Loucy (cell line): Measurements from ENCODE around the gene MICAL2.

ENCODE experiments used
- EZH2phosphoT487 ChIP-seq: fragments of 200-600 bp; IDR thresholded peaks from 2 replicates; pipeline ENCODE4 v1.6.1; 2018; ENCODE audit warnings: antibody characterized with exemption, mild to moderate bottlenecking, moderate library complexity, borderline replicate concordance
- TF ChIP-seq, protein P1 (sequence below): fragments of 200-600 bp; sonication (generic); conservative IDR thresholded peaks from 2 replicates; pipeline ENCODE4 v1.5.1; 2014; ENCODE audit warnings: mild to moderate bottlenecking, antibody characterized with exemption, low read length

GRCh38 chr11:12106501-12106900, 3.9 kb upstream of the MICAL2 start:
- TF ChIP-seq, protein P1, sequence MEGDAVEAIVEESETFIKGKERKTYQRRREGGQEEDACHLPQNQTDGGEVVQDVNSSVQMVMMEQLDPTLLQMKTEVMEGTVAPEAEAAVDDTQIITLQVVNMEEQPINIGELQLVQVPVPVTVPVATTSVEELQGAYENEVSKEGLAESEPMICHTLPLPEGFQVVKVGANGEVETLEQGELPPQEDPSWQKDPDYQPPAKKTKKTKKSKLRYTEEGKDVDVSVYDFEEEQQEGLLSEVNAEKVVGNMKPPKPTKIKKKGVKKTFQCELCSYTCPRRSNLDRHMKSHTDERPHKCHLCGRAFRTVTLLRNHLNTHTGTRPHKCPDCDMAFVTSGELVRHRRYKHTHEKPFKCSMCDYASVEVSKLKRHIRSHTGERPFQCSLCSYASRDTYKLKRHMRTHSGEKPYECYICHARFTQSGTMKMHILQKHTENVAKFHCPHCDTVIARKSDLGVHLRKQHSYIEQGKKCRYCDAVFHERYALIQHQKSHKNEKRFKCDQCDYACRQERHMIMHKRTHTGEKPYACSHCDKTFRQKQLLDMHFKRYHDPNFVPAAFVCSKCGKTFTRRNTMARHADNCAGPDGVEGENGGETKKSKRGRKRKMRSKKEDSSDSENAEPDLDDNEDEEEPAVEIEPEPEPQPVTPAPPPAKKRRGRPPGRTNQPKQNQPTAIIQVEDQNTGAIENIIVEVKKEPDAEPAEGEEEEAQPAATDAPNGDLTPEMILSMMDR = no peak
- TF ChIP-seq EZH2phosphoT487 = no peak
